HUES64 (cell line): Measurements from ENCODE around the gene DLG2.
A peak's percentile ranks its signal among the peaks of the same experiment; 100 is the strongest.

ENCODE experiments used
- H3K27ac ChIP-seq: 2 replicates; pipeline ENCODE4 v1.7.0; 2013; ENCODE audit warnings: low read depth, low read length, inconsistent platforms
- H3K27me3 ChIP-seq: 2 replicates; pipeline ENCODE4 v1.6.1; 2013; ENCODE audit warnings: mild to moderate bottlenecking, low read length; ENCODE audit not compliant: insufficient read depth
- H3K36me3 ChIP-seq: 2 replicates; pipeline ENCODE4 v1.6.1; 2013; ENCODE audit warnings: mild to moderate bottlenecking, low read length; ENCODE audit not compliant: insufficient read depth
- H3K4me1 ChIP-seq: 2 replicates; pipeline ENCODE4 v1.6.1; 2013; ENCODE audit warnings: mild to moderate bottlenecking, low read length, moderate library complexity; ENCODE audit not compliant: insufficient read depth
- H3K4me3 ChIP-seq: 2 replicates; pipeline ENCODE4 v1.5.1; 2013; ENCODE audit warnings: mild to moderate bottlenecking, low read length, moderate library complexity
- H3K9ac ChIP-seq: 2 replicates; pipeline ENCODE4 v1.6.1; 2013; ENCODE audit warnings: mild to moderate bottlenecking, low read depth, low read length
- H3K9me3 ChIP-seq: 2 replicates; pipeline ENCODE4 v1.6.1; 2013; ENCODE audit warnings: low read depth, low read length; ENCODE audit not compliant: insufficient read depth
- WGBS: fragments of 150-250, 120-280 bp; methylation state at CpG from one replicate; pipeline ENCODE4 v1.1.7; 2013; ENCODE audit warnings: missing lambda C conversion rate; 5-methylcytosine and 5-hydroxymethylcytosine counted together

The DLG2 gene

DNA sequence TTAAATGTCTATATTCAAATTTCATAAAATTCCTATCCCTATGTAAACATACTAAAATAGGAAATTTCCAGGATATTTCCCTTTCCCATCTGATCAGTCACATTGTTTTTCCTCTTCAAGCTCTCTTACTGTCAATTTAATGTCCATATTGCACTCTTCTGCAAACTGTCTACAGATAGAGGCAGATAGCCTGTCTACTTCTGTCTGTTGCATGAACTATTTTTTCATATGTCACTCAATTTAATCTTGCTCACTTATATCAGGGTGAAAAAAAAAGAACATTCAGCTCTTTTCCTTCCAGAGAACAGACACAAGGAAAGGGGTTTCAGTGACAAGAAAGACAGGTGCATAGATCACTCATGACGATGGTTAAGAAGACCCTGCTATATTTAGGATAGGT, 1327.1 kb downstream of the DLG2 start:
- H3K36me3 ChIP-seq, result no peaks in the 10 kb centered on the region
- no CpG with 5 or more reads among the region's 1 CpG for WGBS
- H3K9me3 ChIP-seq, result no peaks in the 10 kb centered on the region
- no peaks in the 10 kb centered on the region for H3K4me1 ChIP-seq
- H3K9ac ChIP-seq, result no peak overlapping the region
- no peaks in the 10 kb centered on the region for H3K27me3 ChIP-seq
- H3K4me3 ChIP-seq, result no peak overlapping the region
- H3K27ac ChIP-seq, result no peak overlapping the region

- H3K9ac ChIP-seq, result no peak overlapping the region
- H3K27ac ChIP-seq, result no peak overlapping the region
- no peak overlapping the region for H3K4me3 ChIP-seq
- no peaks in the 10 kb centered on the region for H3K4me1 ChIP-seq
- no peaks in the 10 kb centered on the region for H3K9me3 ChIP-seq
- H3K36me3 ChIP-seq, result no peaks in the 10 kb centered on the region
- H3K27me3 ChIP-seq, result no peaks in the 10 kb centered on the region
- WGBS, result 95% methylated on average over 2 of the region's 2 CpGs
Measured at GRCh38 chr11:84297570-84297969, 1329.6 kb downstream of the DLG2 start.

- Histone ChIP-seq H3K36me3 (no peaks in the 10 kb centered on the region), H3K27me3 (no peaks in the 10 kb centered on the region), H3K9ac (no peak overlapping the region), H3K4me1 (peaks cover 11% of the 10 kb centered on the region; the same call in 1 of the 2 replicates), H3K4me3 (no peak overlapping the region), H3K27ac (no peak overlapping the region), H3K9me3 (no peaks in the 10 kb centered on the region)
- WGBS, result 97% methylated on average over 3 of the region's 4 CpGs
Measured at GRCh38 chr11:84295815-84296214, 1331.3 kb downstream of the DLG2 start.

DNA sequence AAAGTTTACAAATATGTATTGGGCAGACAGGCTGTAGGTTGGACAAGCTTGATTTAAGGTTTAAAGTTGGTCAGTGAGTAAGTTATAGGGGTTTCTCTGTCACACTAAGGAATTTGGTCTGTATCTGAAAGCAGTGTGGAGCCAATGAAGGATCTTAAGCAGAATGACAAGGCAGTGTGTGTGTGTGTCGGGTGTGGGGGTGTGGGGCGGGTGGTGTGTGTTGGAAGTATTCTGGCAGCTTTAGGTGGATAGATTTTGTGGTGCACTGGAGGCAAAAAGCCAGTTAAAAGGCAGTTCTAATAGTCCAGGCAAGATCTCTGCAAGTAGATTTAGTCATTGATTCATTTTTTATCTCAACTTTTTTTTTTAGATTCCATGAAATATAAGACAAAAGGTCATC, 1334.2 kb downstream of the DLG2 start:
- 87% methylated on average over 2 of the region's 2 CpGs for WGBS
- H3K36me3 ChIP-seq, result no peaks in the 10 kb centered on the region

DNA sequence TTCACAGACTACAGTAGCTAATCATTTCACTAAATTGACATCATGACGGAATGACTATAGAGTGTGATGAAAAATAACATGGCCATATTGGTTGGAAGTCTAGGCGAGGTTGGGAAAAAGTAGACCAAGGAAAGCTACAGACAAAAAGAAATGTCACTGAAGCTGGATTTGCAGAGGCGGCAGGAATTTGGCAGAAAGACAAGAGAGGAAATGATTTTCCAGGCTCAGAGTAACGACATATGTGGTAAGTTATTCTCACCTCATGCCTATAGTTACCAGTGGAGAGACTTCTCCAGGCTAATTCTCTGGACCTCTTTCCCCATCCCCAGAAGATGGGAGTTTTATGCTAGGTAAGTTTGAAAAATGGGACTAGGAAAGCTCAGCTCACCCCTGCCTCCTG, 1335.1 kb downstream of the DLG2 start:
- 85% methylated on average over 4 of the region's 4 CpGs for WGBS
- no peak overlapping the region for H3K27ac ChIP-seq
- no peak overlapping the region for H3K9ac ChIP-seq

More for the DNA sequence above, 1334.2 kb downstream of the DLG2 start:
- Histone ChIP-seq H3K9me3 (no peaks in the 10 kb centered on the region), H3K4me1 (peaks cover 30% of the 10 kb centered on the region; the same call in 1 of the 2 replicates), H3K27me3 (no peaks in the 10 kb centered on the region), H3K9ac (no peak overlapping the region), H3K27ac (no peak overlapping the region), H3K4me3 (no peak overlapping the region)

GRCh38 chr11:84290647-84291046, 1336.5 kb downstream of the DLG2 start:
- no peak overlapping the region for H3K9ac ChIP-seq
- no peak overlapping the region for H3K4me3 ChIP-seq
- H3K27me3 ChIP-seq, result no peaks in the 10 kb centered on the region
- no peaks in the 10 kb centered on the region for H3K9me3 ChIP-seq
- H3K27ac ChIP-seq, result peak overlapping the region; percentile 2; the same call in 1 of the 2 replicates
- H3K4me1 ChIP-seq, result peaks cover 30% of the 10 kb centered on the region; the same call in 1 of the 2 replicates
- no peaks in the 10 kb centered on the region for H3K36me3 ChIP-seq

More for the DNA sequence above, 1335.1 kb downstream of the DLG2 start:
- Histone ChIP-seq H3K4me1 (peaks cover 30% of the 10 kb centered on the region; the same call in 1 of the 2 replicates), H3K9me3 (no peaks in the 10 kb centered on the region), H3K36me3 (no peaks in the 10 kb centered on the region), H3K4me3 (no peak overlapping the region), H3K27me3 (no peaks in the 10 kb centered on the region)

- WGBS, result 95% methylated on average over 3 of the region's 3 CpGs
- H3K4me3 ChIP-seq, result no peak overlapping the region
Measured at GRCh38 chr11:84289381-84289906, 1337.7 kb downstream of the DLG2 start.

GRCh38 chr11:84273541-84273940, 1353.6 kb downstream of the DLG2 start:
- Histone ChIP-seq H3K27ac (no peak overlapping the region), H3K9me3 (no peaks in the 10 kb centered on the region), H3K9ac (no peak overlapping the region), H3K27me3 (no peaks in the 10 kb centered on the region), H3K36me3 (no peaks in the 10 kb centered on the region), H3K4me3 (no peak overlapping the region), H3K4me1 (no peaks in the 10 kb centered on the region)
- 92% methylated on average over 1 of the region's 2 CpGs for WGBS

More at GRCh38 chr11:84289381-84289906, 1337.7 kb downstream of the DLG2 start:
- Histone ChIP-seq H3K4me1 (peaks cover 30% of the 10 kb centered on the region; the same call in 1 of the 2 replicates), H3K9ac (peak overlapping the region; percentile 33; the same call in 1 of the 2 replicates), H3K36me3 (no peaks in the 10 kb centered on the region), H3K27me3 (no peaks in the 10 kb centered on the region), H3K27ac (peak overlapping the region; percentile 21; the same call in 1 of the 2 replicates), H3K9me3 (no peaks in the 10 kb centered on the region)

GRCh38 chr11:84270466-84270865, 1356.7 kb downstream of the DLG2 start:
- Histone ChIP-seq H3K9ac (no peak overlapping the region), H3K4me1 (no peaks in the 10 kb centered on the region), H3K36me3 (no peaks in the 10 kb centered on the region), H3K27me3 (no peaks in the 10 kb centered on the region), H3K27ac (no peak overlapping the region), H3K4me3 (no peak overlapping the region), H3K9me3 (no peaks in the 10 kb centered on the region)
- 96% methylated on average over 6 of the region's 6 CpGs for WGBS

- Histone ChIP-seq H3K4me3 (no peak overlapping the region), H3K27me3 (no peaks in the 10 kb centered on the region), H3K36me3 (no peaks in the 10 kb centered on the region), H3K9ac (no peak overlapping the region), H3K9me3 (no peaks in the 10 kb centered on the region), H3K27ac (no peak overlapping the region), H3K4me1 (no peaks in the 10 kb centered on the region)
- 94% methylated on average over 1 of the region's 1 CpG for WGBS
Measured at GRCh38 chr11:84264066-84264465, 1363.1 kb downstream of the DLG2 start.

- no peaks in the 10 kb centered on the region for H3K27me3 ChIP-seq
- no peak overlapping the region for H3K4me3 ChIP-seq
- H3K36me3 ChIP-seq, result no peaks in the 10 kb centered on the region
- H3K27ac ChIP-seq, result no peak overlapping the region
- no peaks in the 10 kb centered on the region for H3K4me1 ChIP-seq
- no peak overlapping the region for H3K9ac ChIP-seq
- no peaks in the 10 kb centered on the region for H3K9me3 ChIP-seq
Measured at GRCh38 chr11:84261707-84262106, 1365.4 kb downstream of the DLG2 start.

DNA sequence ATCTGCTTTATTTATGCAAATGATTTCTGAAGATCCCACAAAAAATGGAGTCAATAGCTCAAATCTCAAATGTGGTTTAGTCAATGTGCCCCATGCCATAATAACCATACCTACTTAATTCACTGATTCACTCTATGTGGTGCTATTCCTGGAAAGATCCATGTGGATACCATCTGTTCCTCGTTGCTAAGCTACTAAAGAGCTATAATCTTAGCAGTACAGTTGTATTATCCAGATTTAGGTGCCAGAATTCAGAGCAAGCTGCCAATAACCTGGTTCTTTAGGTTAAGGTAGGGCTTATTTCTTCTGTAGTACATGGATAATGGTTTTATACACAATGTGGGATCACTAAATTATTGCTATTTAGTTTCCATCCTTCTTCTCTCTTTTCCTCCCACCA, 1366.3 kb downstream of the DLG2 start:
- Histone ChIP-seq H3K27me3 (no peaks in the 10 kb centered on the region), H3K9ac (no peak overlapping the region), H3K27ac (no peak overlapping the region), H3K4me1 (no peaks in the 10 kb centered on the region), H3K4me3 (no peak overlapping the region), H3K9me3 (no peaks in the 10 kb centered on the region), H3K36me3 (no peaks in the 10 kb centered on the region)
- 87% methylated on average over 1 of the region's 1 CpG for WGBS
